Ovary (tissue), 9 donors: ENCODE results near the gene DIS3L2. TPM values are rescaled to one million over a fixed set of nuclear protein-coding genes. Genes with fewer than 3 reads are reported as not detected.

Experiments used
- DNase-seq, 5 donors: peaks; one replicate each; pipeline ENCODE4 v3.0.0-alpha.2; 2019 to 2020
- H3K27ac ChIP-seq, 2 donors: fragments of 200-600 bp; one replicate each; pipeline versions ENCODE4 v1.5.1 to v1.8.0; 2019 to 2022
- H3K27me3 ChIP-seq: fragments of 200-600 bp; one replicate; pipeline ENCODE4 v1.8.0; 2022
- H3K36me3 ChIP-seq: fragments of 200-600 bp; sonication (generic); one replicate; pipeline ENCODE4 v1.5.1; 2019
- H3K4me1 ChIP-seq: one replicate; pipeline ENCODE4 v1.8.1; 2013; ENCODE audit warnings: mild to moderate bottlenecking, moderate library complexity; ENCODE audit not compliant: insufficient read depth
- H3K4me3 ChIP-seq: fragments of 200-600 bp; sonication (generic); one replicate; pipeline ENCODE4 v1.5.1; 2017
- H3K9me3 ChIP-seq, 2 donors: fragments of 200-600 bp in 1 of 2; sonication (generic) in 1 of 2; one replicate each; pipeline versions ENCODE4 v1.5.1 to v1.8.1; 2013 to 2019; ENCODE audit warnings: mild to moderate bottlenecking in 1 of 2, moderate library complexity in 1 of 2
- EP300 ChIP-seq: sonication (generic); formaldehyde crosslinking; IDR thresholded peaks from one replicate; pipeline ENCODE4 v1.6.1; 2017; ENCODE audit warnings: antibody characterized with exemption
- POLR2A ChIP-seq: fragments of 450-650 bp; IDR thresholded peaks from one replicate; pipeline ENCODE4 v1.6.1; 2017; ENCODE audit warnings: antibody characterized with exemption, mild to moderate bottlenecking, moderate library complexity
- WGBS, 3 donors: extraction: QIAGEN DNeasy Blood & Tissue Kit in 1 of 3; methylation state at CpG; one replicate each; pipeline versions ENCODE4 v1.1.5 to v1.1.7; 2013 to 2017; 5-methylcytosine and 5-hydroxymethylcytosine counted together
- intact Hi-C, 4 donors: fragments of 100-400 bp; cut with DNase I; formaldehyde crosslinking; loops; one replicate each; pipeline versions ENCODE4 v1.11.0 to v1.15.1; 2022 to 2023
- polyA plus RNA-seq, 2 donors: library from polyadenylated mRNA; stranded (reverse); fragments of 200-250 nt in 1 of 2; fragments of 350-450 nt in 1 of 2; fragmentation: Illumina TruSeq in 1 of 2; extraction: RNeasy Lipid Tissue Mini Kit (QIAGEN cat#74804) in 1 of 2; gene quantifications; one replicate each; pipeline ENCODE4 v1.2.3, GENCODE V29; 2013 to 2014
- total RNA-seq, 7 donors: library from RNA; depleted of rRNA in 2 of 7; stranded (reverse); fragments of >200 nt in 2 of 7; fragmentation: NEBNext Ultra II Directional in 3 of 7; extraction: Animal tissue kit (Norgen Biotek cat#: 25700) in 3 of 7; gene quantifications; one replicate each; pipeline versions ENCODE4 v1.1.0 to v1.2.4, GENCODE V29; 2016 to 2023
- TF ChIP-seq, protein P1 (sequence below), 3 donors: fragments of 450-650 bp in 2 of 3; fragments of 200-600 bp in 1 of 3; IDR thresholded peaks; one replicate each; pipeline versions ENCODE4 v1.5.1 to v1.8.0; 2016 to 2022; ENCODE audit warnings: antibody characterized with exemption in 3 of 3, mild to moderate bottlenecking in 1 of 3
- donor health status: DM: no; HTN: no; CAD: no; lungs with moderate emphysema.
- donor health status: DM: no; HTN: no; CAD: no.
- donor health status: Bipolar disorder and iron deficiency.
- donor health status: DM: yes; HTN: yes; CAD: no.
- donor health status: DM: no; HTN: no; CAD: no.
- donor health status: DM: yes; HTN: yes; CAD: no.

DIS3L2 gene
- total and polyA plus RNA-seq, 9 donors, result 18.2 to 52.0 (median 32.8) TPM

DNA sequence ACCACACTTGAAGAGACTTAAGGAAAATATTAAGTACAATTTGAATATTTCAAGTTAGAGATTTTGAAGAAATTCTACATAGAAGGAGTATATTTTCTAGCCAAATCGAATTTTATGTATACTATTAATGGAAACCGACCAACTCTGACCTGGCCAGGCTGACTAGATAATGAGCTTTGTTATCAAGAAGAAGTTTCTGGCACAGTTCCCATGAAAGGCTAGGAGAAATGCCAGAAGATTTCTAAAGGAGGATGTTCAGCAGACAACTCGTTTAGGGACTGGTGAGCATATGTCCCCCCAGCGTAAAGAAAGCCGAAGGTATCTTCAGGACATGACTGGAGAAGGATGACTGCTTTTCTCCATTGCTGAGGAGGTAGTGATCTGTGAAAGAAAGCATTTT is 127.3 kb downstream of the DIS3L2 start:
- Histone ChIP-seq H3K9me3 (no peaks in the 10 kb centered on the region), H3K4me3 (no peak overlapping the region), H3K27ac (no peak overlapping the region), H3K27me3 (no peaks in the 10 kb centered on the region), H3K4me1 (no peaks in the 10 kb centered on the region), H3K36me3 (no peaks in the 10 kb centered on the region)
- intact Hi-C loops, result no loop called here
- DNase-seq, result no peak
- TF ChIP-seq, protein P1, sequence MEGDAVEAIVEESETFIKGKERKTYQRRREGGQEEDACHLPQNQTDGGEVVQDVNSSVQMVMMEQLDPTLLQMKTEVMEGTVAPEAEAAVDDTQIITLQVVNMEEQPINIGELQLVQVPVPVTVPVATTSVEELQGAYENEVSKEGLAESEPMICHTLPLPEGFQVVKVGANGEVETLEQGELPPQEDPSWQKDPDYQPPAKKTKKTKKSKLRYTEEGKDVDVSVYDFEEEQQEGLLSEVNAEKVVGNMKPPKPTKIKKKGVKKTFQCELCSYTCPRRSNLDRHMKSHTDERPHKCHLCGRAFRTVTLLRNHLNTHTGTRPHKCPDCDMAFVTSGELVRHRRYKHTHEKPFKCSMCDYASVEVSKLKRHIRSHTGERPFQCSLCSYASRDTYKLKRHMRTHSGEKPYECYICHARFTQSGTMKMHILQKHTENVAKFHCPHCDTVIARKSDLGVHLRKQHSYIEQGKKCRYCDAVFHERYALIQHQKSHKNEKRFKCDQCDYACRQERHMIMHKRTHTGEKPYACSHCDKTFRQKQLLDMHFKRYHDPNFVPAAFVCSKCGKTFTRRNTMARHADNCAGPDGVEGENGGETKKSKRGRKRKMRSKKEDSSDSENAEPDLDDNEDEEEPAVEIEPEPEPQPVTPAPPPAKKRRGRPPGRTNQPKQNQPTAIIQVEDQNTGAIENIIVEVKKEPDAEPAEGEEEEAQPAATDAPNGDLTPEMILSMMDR (IDR thresholded peaks at IDR 0.05), result no peak
- TF ChIP-seq EP300 (no peak), POLR2A (no peak)
- WGBS, 3 donors, result 33 to 43% (median 42%) methylated on average over 5 of the region's 5 CpGs

DNA sequence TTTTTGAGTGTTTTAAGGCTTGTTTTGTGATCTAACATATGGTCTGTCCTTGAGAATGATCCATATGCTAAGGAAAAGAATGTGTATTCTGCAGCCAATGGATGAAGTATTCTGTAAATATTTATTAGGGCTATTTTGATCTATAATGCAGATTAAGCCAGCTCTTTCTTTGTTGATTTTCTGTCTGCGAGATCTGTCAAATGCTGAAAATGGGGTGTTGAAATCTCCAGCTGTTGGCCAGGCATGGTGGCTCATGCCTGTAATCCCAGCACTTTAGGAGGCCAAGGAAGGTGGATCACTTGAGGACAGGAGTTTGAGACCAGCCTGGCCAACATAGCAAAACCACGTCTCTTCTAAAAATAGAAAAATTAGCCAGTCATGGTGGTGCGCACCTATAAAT is 132.7 kb downstream of the DIS3L2 start:
- 92 to 95% (median 93%) methylated on average over 3 of the region's 3 CpGs for WGBS, 3 donors
- intact Hi-C loops, result no loop called here

GRCh38 chr2:232094883-232095282 is 133.4 kb downstream of the DIS3L2 start:
- H3K9me3 ChIP-seq, result peaks cover 0 to 6% of the 10 kb centered on the region in 2 donors
- no peak for DNase-seq
- no peaks in the 10 kb centered on the region for H3K4me1 ChIP-seq
- intact Hi-C loops, result no loop called here
- no peak overlapping the region for H3K27ac ChIP-seq
- no peak for TF ChIP-seq EP300
- no peaks in the 10 kb centered on the region for H3K27me3 ChIP-seq
- no peak overlapping the region for H3K4me3 ChIP-seq
- H3K36me3 ChIP-seq, result no peaks in the 10 kb centered on the region

More for the DNA sequence above, 132.7 kb downstream of the DIS3L2 start:
- DNase-seq, result no peak
- no peak overlapping the region for H3K27ac ChIP-seq
- H3K9me3 ChIP-seq, result peaks cover 0 to 6% of the 10 kb centered on the region in 2 donors
- H3K4me3 ChIP-seq, result no peak overlapping the region
- no peaks in the 10 kb centered on the region for H3K4me1 ChIP-seq
- TF ChIP-seq EP300 (no peak), POLR2A (no peak)
- TF ChIP-seq, protein P1 (IDR thresholded peaks at IDR 0.05), result no peak
- no peaks in the 10 kb centered on the region for H3K27me3 ChIP-seq
- H3K36me3 ChIP-seq, result no peaks in the 10 kb centered on the region

DNA sequence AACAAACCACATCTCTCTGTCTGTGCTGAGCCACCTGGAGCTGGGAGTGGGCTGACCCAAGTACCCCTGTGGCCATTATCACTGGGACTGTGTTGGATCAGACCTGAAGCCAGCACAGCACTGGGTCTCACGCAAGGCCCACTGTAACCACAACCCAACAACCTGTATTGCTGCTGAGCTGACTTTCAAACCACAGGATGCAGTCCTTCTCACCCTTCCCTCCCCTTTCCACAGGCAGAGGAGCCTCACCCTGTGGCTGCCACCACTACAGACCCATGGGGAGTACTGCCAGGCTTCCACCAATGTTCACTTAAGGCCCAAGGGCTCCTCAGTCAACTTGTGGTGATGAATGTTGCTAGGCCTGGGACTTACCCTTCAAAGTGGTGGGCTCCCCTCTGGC is 135.7 kb downstream of the DIS3L2 start:
- Histone ChIP-seq H3K27ac (no peak overlapping the region), H3K36me3 (no peaks in the 10 kb centered on the region), H3K27me3 (no peaks in the 10 kb centered on the region), H3K4me3 (no peak overlapping the region), H3K4me1 (no peaks in the 10 kb centered on the region), H3K9me3 (peaks cover 0 to 6% of the 10 kb centered on the region in 2 donors)
- WGBS, 3 donors, result 92 to 98% (median 92%) methylated on average over 1 of the region's 1 CpG
- no peak for TF ChIP-seq POLR2A
- DNase-seq, result no peak
- intact Hi-C loops, result no loop called here

GRCh38 chr2:232097758-232098157 is 136.2 kb downstream of the DIS3L2 start:
- TF ChIP-seq POLR2A (no peak), EP300 (no peak)
- TF ChIP-seq, protein P1 (IDR thresholded peaks at IDR 0.05), result no peak
- Histone ChIP-seq H3K9me3 (peaks cover 0 to 6% of the 10 kb centered on the region in 2 donors), H3K4me3 (no peak overlapping the region), H3K27ac (no peak overlapping the region), H3K36me3 (no peaks in the 10 kb centered on the region), H3K27me3 (no peaks in the 10 kb centered on the region), H3K4me1 (no peaks in the 10 kb centered on the region)
- no peak for DNase-seq
- 92 to 99% (median 96%) methylated on average over 6 of the region's 6 CpGs for WGBS, 3 donors
- intact Hi-C loops, result no loop called here
